OCI-LY7 (cell line): ENCODE results near the gene ELOVL6. TPM values are rescaled to one million over a fixed set of nuclear protein-coding genes. Genes with fewer than 3 reads are reported as not detected.

ENCODE experiments used
- BruUV-seq: library from RNA; stranded (reverse); fragments of 400-500 nt; replicated peaks from 2 replicates; lab custom pipeline; 2021; lab: Mats Ljungman, UMichigan
- CTCF ChIA-PET: fragments of 300-600 bp; sonication (Branson Sonifier 250); formaldehyde crosslinking; loops from one replicate; lab custom pipeline; 2022; ENCODE audit warnings: antibody characterized with exemption; ENCODE audit not compliant: unreplicated experiment; lab: Charles Lee
- POLR2A ChIA-PET: fragments of 300-600 bp; sonication (Branson Sonifier 250); formaldehyde crosslinking; loops from one replicate; lab custom pipeline; 2022; ENCODE audit warnings: antibody characterized with exemption; lab: Charles Lee
- DNase-seq: peaks from one replicate; pipeline ENCODE4 v3.0.0-alpha.2; 2015; ENCODE audit warnings: low spot score
- H2AFZ ChIP-seq: fragments of 200-600 bp; sonication (generic), shearing (Covaris generic); 2 replicates; pipeline ENCODE4 v1.6.1; 2014; ENCODE audit warnings: mild to moderate bottlenecking, antibody characterized with exemption, low read length, moderate library complexity
- H3K27ac ChIP-seq: fragments of 200-600 bp; sonication (generic); 2 replicates; pipeline ENCODE4 v1.5.1; 2014; ENCODE audit warnings: mixed run types, low read depth, mild to moderate bottlenecking, moderate library complexity, low read length, inconsistent platforms; ENCODE audit not compliant: poor library complexity, severe bottlenecking
- H3K36me3 ChIP-seq: fragments of 200-600 bp; sonication (generic); 2 replicates; pipeline ENCODE4 v1.6.1; 2014; ENCODE audit warnings: mild to moderate bottlenecking, antibody characterized with exemption, low read length, moderate library complexity, mixed read lengths; ENCODE audit not compliant: insufficient read depth
- H3K4me1 ChIP-seq: fragments of 200-600 bp; sonication (generic); 2 replicates; pipeline ENCODE4 v1.5.1; 2014; ENCODE audit warnings: mild to moderate bottlenecking, low read length; ENCODE audit not compliant: insufficient read depth, poor library complexity, severe bottlenecking
- H3K4me2 ChIP-seq: fragments of 200-600 bp; sonication (generic); 2 replicates; pipeline ENCODE4 v1.6.1; 2014; ENCODE audit warnings: mild to moderate bottlenecking, low read length
- H3K4me3 ChIP-seq: fragments of 200-600 bp; sonication (generic); 2 replicates; pipeline ENCODE4 v1.5.1; 2014; ENCODE audit warnings: mild to moderate bottlenecking, low read depth, low read length; ENCODE audit not compliant: poor library complexity, severe bottlenecking
- H3K79me2 ChIP-seq: fragments of 200-600 bp; sonication (generic); 2 replicates; pipeline ENCODE4 v1.6.1; 2016; ENCODE audit warnings: low read depth, mild to moderate bottlenecking, low read length, moderate library complexity, mixed read lengths; ENCODE audit not compliant: insufficient read depth
- H3K9me2 ChIP-seq: fragments of 200-600 bp; sonication (generic); 2 replicates; pipeline ENCODE4 v1.6.1; 2016; ENCODE audit warnings: mild to moderate bottlenecking, low read length, mixed read lengths; ENCODE audit not compliant: insufficient read depth
- H3K9me3 ChIP-seq: fragments of 200-600 bp; sonication (generic); 2 replicates; pipeline ENCODE4 v1.6.1; 2014; ENCODE audit warnings: mild to moderate bottlenecking, mixed run types, low read length, mixed read lengths
- H4K20me1 ChIP-seq: fragments of 200-600 bp; sonication (generic); 2 replicates; pipeline ENCODE4 v1.6.1; 2014; ENCODE audit warnings: mild to moderate bottlenecking, antibody characterized with exemption, low read length, moderate library complexity, mixed read lengths; ENCODE audit not compliant: insufficient read depth
- CTCF ChIP-seq: fragments of 200-600 bp; sonication (generic); conservative IDR thresholded peaks from 2 replicates; pipeline ENCODE4 v1.5.1; 2014; ENCODE audit warnings: mild to moderate bottlenecking, antibody characterized with exemption, low read length, moderate library complexity, mixed read lengths
- EZH2phosphoT487 ChIP-seq: fragments of 200-600 bp; sonication (generic); IDR thresholded peaks from 2 replicates; pipeline ENCODE4 v1.6.1; 2018; ENCODE audit warnings: low read depth, borderline replicate concordance, mild to moderate bottlenecking, mixed run types, antibody characterized with exemption, low read length, moderate library complexity, mixed read lengths
- intact Hi-C: fragments of 100-400 bp; cut with micrococcal nuclease; formaldehyde crosslinking; loops from one replicate; pipeline ENCODE4 v1.10.0; 2022; ENCODE audit not compliant: unreplicated experiment
- total RNA-seq, 2 experiments: library from RNA; depleted of rRNA in 1 of 2; stranded (reverse); fragments of >200 nt in 1 of 2; shearing (Covaris generic) in 1 of 2; gene quantifications; 2 replicates each; pipeline ENCODE4 v1.2.3, GENCODE V29; 2014 to 2022

The ELOVL6 gene
- total RNA-seq, 2 experiments from 2014 or later: 14.5 to 45.5 TPM

- ChIA-PET CTCF (no interaction called here), POLR2A (interaction anchor here (0.7 to 1.0 kb wide), 2 partner anchors 528 to 1172 kb away, joined by 3 read pairs; no protein-coding TSS in a partner anchor)
- no peak overlapping the region for H3K4me3 ChIP-seq
- DNase-seq: no peak
- TF ChIP-seq CTCF: no peak
- TF ChIP-seq EZH2phosphoT487: no peak
- H3K4me2 ChIP-seq: no peak overlapping the region
- intact Hi-C loops: no loop called here
- H2AFZ ChIP-seq: no peak overlapping the region
- H3K9me3 ChIP-seq: 0 out of 2 replicates have a peak, but pooled peaks cover 4% of the 10 kb centered on the region
- BruUV-seq: no TSS peak
- H3K9me2 ChIP-seq: no peaks in the 10 kb centered on the region
- no peaks in the 10 kb centered on the region for H3K4me1 ChIP-seq
- no peak overlapping the region for H3K27ac ChIP-seq
- no peaks in the 10 kb centered on the region for H3K79me2 ChIP-seq
- no peaks in the 10 kb centered on the region for H4K20me1 ChIP-seq
- H3K36me3 ChIP-seq: no peaks in the 10 kb centered on the region
Observed at GRCh38 chr4:110020139-110020538, 178.3 kb downstream of the ELOVL6 start.

DNA sequence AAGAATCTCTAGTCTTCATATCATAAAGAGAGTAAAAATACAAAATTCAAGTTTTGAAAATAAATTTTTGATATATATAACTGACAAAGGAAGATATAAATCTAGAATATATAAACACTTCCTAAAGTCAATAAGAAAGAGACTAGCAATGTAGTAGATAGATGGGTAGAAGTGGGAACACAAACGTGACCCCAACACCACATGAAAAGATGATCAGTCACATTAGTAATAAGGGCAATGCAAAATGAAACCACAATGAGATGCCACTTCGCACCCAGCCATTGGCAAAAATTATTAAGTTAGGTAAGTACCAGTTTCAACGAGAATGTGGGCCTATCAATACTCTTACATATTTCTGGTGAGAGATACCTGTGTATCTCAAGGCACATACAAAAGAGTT is 179.3 kb downstream of the ELOVL6 start:
- Histone ChIP-seq H2AFZ (no peak overlapping the region), H3K36me3 (no peaks in the 10 kb centered on the region), H3K4me1 (no peaks in the 10 kb centered on the region), H3K79me2 (no peaks in the 10 kb centered on the region), H4K20me1 (no peaks in the 10 kb centered on the region), H3K4me2 (no peak overlapping the region), H3K27ac (no peak overlapping the region), H3K9me2 (no peaks in the 10 kb centered on the region), H3K9me3 (0 out of 2 replicates have a peak, but pooled peaks cover 4% of the 10 kb centered on the region), H3K4me3 (no peak overlapping the region)
- no peak for DNase-seq
- CTCF ChIA-PET: no interaction called here
- POLR2A ChIA-PET: interaction anchor here (0.6 to 1.5 kb wide), 6 partner anchors 10 to 1370 kb away, joined by 3 read pairs; partner anchors contain the start of gene ELOVL6
- intact Hi-C loops: no loop called here
- no peak for TF ChIP-seq CTCF
- no peak for TF ChIP-seq EZH2phosphoT487
- BruUV-seq: no TSS peak

- Histone ChIP-seq H2AFZ (no peak overlapping the region), H3K9me2 (0 out of 2 replicates have a peak, but pooled peaks cover 3% of the 10 kb centered on the region), H3K4me3 (no peak overlapping the region), H4K20me1 (no peaks in the 10 kb centered on the region), H3K79me2 (no peaks in the 10 kb centered on the region), H3K4me1 (no peaks in the 10 kb centered on the region), H3K4me2 (no peak overlapping the region), H3K9me3 (0 out of 2 replicates have a peak, but pooled peaks cover 4% of the 10 kb centered on the region), H3K36me3 (no peaks in the 10 kb centered on the region), H3K27ac (no peak overlapping the region)
- no peak for TF ChIP-seq EZH2phosphoT487
- no peak for TF ChIP-seq CTCF
- ChIA-PET POLR2A (no interaction called here), CTCF (no interaction called here)
- no TSS peak for BruUV-seq
- intact Hi-C loops: no loop called here
- no peak for DNase-seq
Observed at GRCh38 chr4:110014233-110014632, 184.2 kb downstream of the ELOVL6 start.
